GM23338 (cell line): ENCODE measurements around the gene EMC9. TPM values are rescaled to one million over a fixed set of nuclear protein-coding genes. Genes with fewer than 3 reads are reported as not detected.
A peak's percentile ranks its signal among the peaks of the same experiment; 100 is the strongest.

Source experiments
- ATAC-seq: fragments of 200-7000 bp; cut with Tn5 transposase; 3 replicates; pipeline ENCODE4 v1.9.1; 2020
- DNase-seq: peaks from one replicate; pipeline ENCODE4 v3.0.0-alpha.2; 2015; ENCODE audit warnings: low spot score
- H2AFZ ChIP-seq: fragments of 200-600 bp; sonication (generic); 2 replicates; pipeline ENCODE4 v1.8.0; 2016; ENCODE audit warnings: antibody characterized with exemption, mild to moderate bottlenecking, moderate library complexity
- H3F3A ChIP-seq: fragments of 200-600 bp; sonication (generic); replicated peaks from 2 replicates; pipeline ENCODE4 v1.8.0; 2017; ENCODE audit warnings: antibody characterized with exemption, mixed run types, low read depth
- H3K27ac ChIP-seq: fragments of 200-600 bp; sonication (generic); 2 replicates; pipeline ENCODE4 v1.6.1; 2016; ENCODE audit warnings: low read depth
- H3K27me3 ChIP-seq: fragments of 200-600 bp; sonication (generic); 2 replicates; pipeline ENCODE4 v1.8.0; 2016; ENCODE audit warnings: mild to moderate bottlenecking, mixed run types, moderate library complexity; ENCODE audit not compliant: insufficient read depth
- H3K36me3 ChIP-seq: fragments of 200-600 bp; sonication (generic); 2 replicates; pipeline ENCODE4 v1.8.0; 2016; ENCODE audit warnings: mild to moderate bottlenecking; ENCODE audit not compliant: insufficient read depth
- H3K4me1 ChIP-seq: fragments of 200-600 bp; sonication (generic); 2 replicates; pipeline ENCODE4 v1.8.0; 2016; ENCODE audit warnings: mild to moderate bottlenecking, moderate library complexity; ENCODE audit not compliant: insufficient read depth
- H3K4me2 ChIP-seq: fragments of 200-600 bp; sonication (generic); 2 replicates; pipeline ENCODE4 v1.7.1; 2017; ENCODE audit warnings: mixed run types
- H3K4me3 ChIP-seq: fragments of 200-600 bp; sonication (generic); 2 replicates; pipeline ENCODE4 v1.6.1; 2016; ENCODE audit warnings: mixed run types
- H3K79me2 ChIP-seq: fragments of 200-600 bp; sonication (generic); replicated peaks from 2 replicates; pipeline ENCODE4 v1.8.0; 2017; ENCODE audit warnings: mild to moderate bottlenecking; ENCODE audit not compliant: insufficient read depth
- H3K9me2 ChIP-seq: fragments of 200-600 bp; sonication (generic); 2 replicates; pipeline ENCODE4 v1.8.0; 2017; ENCODE audit not compliant: insufficient read depth
- H4K20me1 ChIP-seq: fragments of 200-600 bp; sonication (generic); replicated peaks from 2 replicates; pipeline ENCODE4 v1.8.0; 2017; ENCODE audit warnings: mild to moderate bottlenecking; ENCODE audit not compliant: insufficient read depth
- H3K27ac Mint-ChIP-seq: 2 replicates; pipeline ENCODE4 v1.8.0; 2020; ENCODE audit warnings: inconsistent platforms, mild to moderate bottlenecking, moderate library complexity, mixed read lengths
- H3K27me3 Mint-ChIP-seq: 3 replicates; pipeline ENCODE4 v1.8.0; 2022; ENCODE audit warnings: low read depth, mild to moderate bottlenecking, moderate library complexity, mixed read lengths, inconsistent platforms; ENCODE audit not compliant: insufficient read depth, poor library complexity
- H3K36me3 Mint-ChIP-seq: 3 replicates; pipeline ENCODE4 v1.8.0; 2021; ENCODE audit warnings: low read depth, mild to moderate bottlenecking, inconsistent platforms, moderate library complexity, mixed read lengths
- H3K4me1 Mint-ChIP-seq: 3 replicates; pipeline ENCODE4 v1.8.0; 2020; ENCODE audit warnings: mild to moderate bottlenecking, inconsistent platforms, mixed read lengths
- H3K4me3 Mint-ChIP-seq: 3 replicates; pipeline ENCODE4 v1.8.0; 2021; ENCODE audit warnings: moderate library complexity, mild to moderate bottlenecking, inconsistent platforms, mixed read lengths
- H3K9me3 Mint-ChIP-seq: 3 replicates; pipeline ENCODE4 v1.8.0; 2020; ENCODE audit warnings: moderate library complexity, mild to moderate bottlenecking, inconsistent platforms, mixed read lengths
- ETS1 ChIP-seq: IDR thresholded peaks from 2 replicates; pipeline ENCODE4 v1.6.1; 2016; ENCODE audit warnings: antibody characterized with exemption
- EZH2 ChIP-seq: fragments of 200-600 bp; sonication (generic); IDR thresholded peaks from one replicate; pipeline ENCODE4 v1.8.0; 2017; ENCODE audit warnings: antibody characterized with exemption, mild to moderate bottlenecking, low read depth; ENCODE audit not compliant: unreplicated experiment
- JUNB ChIP-seq: IDR thresholded peaks from one replicate; pipeline ENCODE4 v1.6.1; 2016; ENCODE audit warnings: antibody characterized with exemption; ENCODE audit not compliant: unreplicated experiment
- STAT1 ChIP-seq: IDR thresholded peaks from one replicate; pipeline ENCODE4 v1.6.1; 2016; ENCODE audit warnings: antibody characterized with exemption; ENCODE audit not compliant: unreplicated experiment
- ZNF114 ChIP-seq: fragments of 250-450 bp; sonication (Bioruptor Pico); IDR thresholded peaks from 2 replicates; pipeline ENCODE4 v1.5.0; 2020; ENCODE audit warnings: mild to moderate bottlenecking, moderate library complexity
- ZNF331 ChIP-seq: fragments of 250-450 bp; sonication (Bioruptor Pico); IDR thresholded peaks from 2 replicates; pipeline ENCODE4 v1.5.0; 2020; ENCODE audit warnings: low read depth, mild to moderate bottlenecking, moderate library complexity
- ZNF462 ChIP-seq: fragments of 250-450 bp; sonication (Bioruptor Pico); IDR thresholded peaks from 2 replicates; pipeline ENCODE4 v1.5.0; 2020; ENCODE audit warnings: mild to moderate bottlenecking, moderate library complexity
- polyA plus RNA-seq: library from polyadenylated mRNA; unstranded; fragments of >200 nt; fragmentation: Nextera tagmentation; extraction: Ambion mirVana; gene quantifications from 2 replicates; pipeline ENCODE4 v1.2.1, GENCODE V29; 2016
- total RNA-seq: library from RNA; depleted of rRNA; stranded (reverse); fragments of >200 nt; shearing (Covaris generic); gene quantifications from 2 replicates; pipeline ENCODE4 v1.2.3, GENCODE V29; 2014

Gene EMC9
- total and polyA plus RNA-seq, 2 experiments from 2014 or later: 30.0 to 64.2 TPM

GRCh38 chr14:24126939-24127338, 14.5 kb downstream of the EMC9 start (continued):
- TF ChIP-seq ZNF462: no peak
- TF ChIP-seq JUNB: no peak
- no peak for TF ChIP-seq ZNF331
- no peak for TF ChIP-seq ZNF114 (CRISPR knock-in tag)
- no peak for TF ChIP-seq STAT1
- TF ChIP-seq ETS1: no peak

DNA sequence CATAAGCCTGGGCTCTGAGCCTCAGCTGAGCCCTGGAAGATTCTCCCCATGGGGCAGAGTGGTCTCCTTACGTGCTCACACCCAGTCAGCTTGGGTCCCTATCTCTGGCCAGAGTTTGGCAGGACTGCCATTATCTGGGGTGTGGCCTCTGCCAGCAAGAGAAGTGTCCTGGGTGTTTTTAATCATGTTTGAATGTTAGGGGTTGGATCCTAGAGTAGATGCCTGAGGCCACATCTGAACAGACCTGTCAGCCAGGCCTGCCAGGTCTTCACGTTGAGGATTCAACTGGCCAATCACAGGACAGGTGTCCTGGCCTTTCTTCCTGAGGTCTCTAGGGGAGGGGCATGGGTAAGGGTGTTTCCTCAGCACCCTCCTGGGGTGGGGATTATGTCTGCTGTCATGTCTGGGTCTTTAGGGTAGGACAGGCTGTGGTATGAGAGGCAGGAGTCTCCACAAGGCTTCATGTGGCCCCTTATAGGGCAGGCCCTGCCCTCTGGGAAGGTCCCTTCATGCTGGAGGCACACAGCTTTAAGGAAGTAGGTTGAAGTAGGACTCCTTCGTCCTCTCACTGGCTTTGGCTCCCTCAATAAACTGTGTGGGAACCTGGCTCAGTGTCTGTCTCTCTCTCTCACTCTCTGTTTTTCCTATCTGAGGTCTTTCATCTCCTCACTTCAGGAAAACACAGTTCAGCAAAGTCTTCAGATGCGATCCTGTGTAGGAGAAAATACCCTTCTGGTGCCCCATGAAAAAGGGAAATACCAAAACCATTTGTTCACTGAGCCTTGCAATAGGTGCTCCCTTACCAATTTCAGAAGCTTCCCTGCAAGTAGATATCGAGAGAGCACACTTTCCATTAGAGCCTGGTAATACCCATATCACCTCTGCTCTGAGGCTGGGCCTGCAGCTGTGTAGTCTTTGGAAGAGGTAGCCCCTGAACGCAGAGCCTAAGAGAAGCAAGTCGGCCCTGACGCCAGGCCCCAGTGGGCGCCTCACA, 17.7 kb downstream of the EMC9 start:
- Histone ChIP-seq H3K4me2 (no peak overlapping the region), H4K20me1 (no peaks in the 10 kb centered on the region; the same call in 1 of the 2 replicates), H3K79me2 (no peaks in the 10 kb centered on the region), H2AFZ (no peak overlapping the region), H3K36me3 (peaks cover 13% of the 10 kb centered on the region; the same call in 1 of the 2 replicates), H3K27ac (no peak overlapping the region), H3K4me1 (no peaks in the 10 kb centered on the region), H3K9me2 (no peaks in the 10 kb centered on the region), H3K4me3 (no peak overlapping the region), H3K27me3 (no peaks in the 10 kb centered on the region), H3F3A (no peaks in the 10 kb centered on the region)
- Mint-ChIP-seq H3K27ac (no peak overlapping the region), H3K27me3 (no peaks in the 10 kb centered on the region), H3K4me1 (no peaks in the 10 kb centered on the region), H3K36me3 (peaks cover 41% of the 10 kb centered on the region), H3K9me3 (no peaks in the 10 kb centered on the region), H3K4me3 (no peak overlapping the region)
- peak; percentile 44 for ATAC-seq
- DNase-seq: no peak
- TF ChIP-seq EZH2 (no peak), ZNF331 (no peak), ZNF462 (no peak)
